GM19455 (cell line): Measurements from ENCODE around the gene MYO3B.

Experiments used
- ATAC-seq: cut with Tn5 transposase; IDR thresholded peaks from one replicate; pipeline ENCODE4 v1.9.1; 2021; ENCODE audit not compliant: unreplicated experiment

Gene MYO3B

GRCh38 chr2:170498619-170499018, 320.7 kb downstream of the MYO3B start:
- ATAC-seq = no peak

GRCh38 chr2:170500104-170500503, 322.2 kb downstream of the MYO3B start:
- ATAC-seq = no peak

GRCh38 chr2:170500770-170501169, 322.8 kb downstream of the MYO3B start:
- ATAC-seq = no peak

GRCh38 chr2:170501421-170502043, 323.6 kb downstream of the MYO3B start:
- no peak for ATAC-seq

GRCh38 chr2:170502361-170503130, 324.6 kb downstream of the MYO3B start:
- no peak for ATAC-seq

GRCh38 chr2:170503563-170503962, 325.6 kb downstream of the MYO3B start:
- ATAC-seq = no peak

GRCh38 chr2:170503971-170504809, 326.2 kb downstream of the MYO3B start:
- no peak for ATAC-seq

GRCh38 chr2:170504810-170505145, 326.8 kb downstream of the MYO3B start:
- ATAC-seq = no peak

- no peak for ATAC-seq
Observed at GRCh38 chr2:170505631-170506275, 327.8 kb downstream of the MYO3B start.

GRCh38 chr2:170509452-170510193, 331.7 kb downstream of the MYO3B start:
- ATAC-seq = no peak

- no peak for ATAC-seq
Observed at GRCh38 chr2:170512266-170512665, 334.3 kb downstream of the MYO3B start.

GRCh38 chr2:170514140-170514539, 336.2 kb downstream of the MYO3B start:
- ATAC-seq = no peak

GRCh38 chr2:170517538-170517937, 339.6 kb downstream of the MYO3B start:
- no peak for ATAC-seq

- ATAC-seq = no peak
Observed at GRCh38 chr2:170518911-170519310, 341.0 kb downstream of the MYO3B start.

- ATAC-seq = no peak
Observed at GRCh38 chr2:170521299-170521698, 343.4 kb downstream of the MYO3B start.

- no peak for ATAC-seq
Observed at GRCh38 chr2:170523506-170523905, 345.6 kb downstream of the MYO3B start.

- ATAC-seq = no peak
Observed at GRCh38 chr2:170524828-170525565, 347.1 kb downstream of the MYO3B start.

- no peak for ATAC-seq
Observed at GRCh38 chr2:170525566-170525900, 347.6 kb downstream of the MYO3B start.

- ATAC-seq = no peak
Observed at GRCh38 chr2:170530284-170530745, 352.4 kb downstream of the MYO3B start.
